HepG2 (cell line): ENCODE measurements around the gene PRR30. TPM values are rescaled to one million over a fixed set of nuclear protein-coding genes. Genes with fewer than 3 reads are reported as not detected.

Experiments
- CC2D1A ChIP-seq: sonication (generic); formaldehyde crosslinking; IDR thresholded peaks from 2 replicates; pipeline ENCODE4 v1.8.1; 2023; ENCODE audit warnings: mild to moderate bottlenecking, missing genetic modification reagents
- CREB1 ChIP-seq, 2 experiments: fragments of 450-650 bp in 1 of 2; IDR thresholded peaks; 2 replicates each; pipeline ENCODE4 v1.6.1; 2016 to 2017; ENCODE audit warnings: control low read depth in 1 of 2, mild to moderate bottlenecking in 1 of 2, missing compliant biosample characterization in 1 of 2, missing genetic modification characterization in 1 of 2
- HNRNPK ChIP-seq: fragments of 200-400 bp; formaldehyde crosslinking; IDR thresholded peaks from 2 replicates; pipeline ENCODE4 v1.6.1; 2018; ENCODE audit warnings: low read length, low read depth, moderate library complexity, mild to moderate bottlenecking; ENCODE audit not compliant: poor library complexity, severe bottlenecking
- HOXD1 ChIP-seq: sonication (generic); formaldehyde crosslinking; IDR thresholded peaks from 2 replicates; pipeline ENCODE4 v1.5.0; 2020; ENCODE audit warnings: missing genetic modification reagents
- MAFF ChIP-seq: IDR thresholded peaks from 2 replicates; pipeline ENCODE4 v1.6.1; 2011; ENCODE audit warnings: low read depth, low read length, improper control_type of control experiment
- NR2C2 ChIP-seq: sonication (generic); formaldehyde crosslinking; IDR thresholded peaks from 2 replicates; pipeline ENCODE4 v1.4.0; 2020; ENCODE audit warnings: missing genetic modification reagents, mild to moderate bottlenecking, moderate library complexity, borderline replicate concordance
- PBX2 ChIP-seq: IDR thresholded peaks from 2 replicates; pipeline ENCODE4 v1.6.1; 2016; ENCODE audit warnings: control low read depth
- ZNF275 ChIP-seq: sonication (generic); formaldehyde crosslinking; IDR thresholded peaks from 2 replicates; pipeline ENCODE4 v1.8.0; 2022; ENCODE audit warnings: missing genetic modification reagents, mild to moderate bottlenecking, inconsistent platforms, borderline replicate concordance
- ZNF34 ChIP-seq: sonication (generic); formaldehyde crosslinking; IDR thresholded peaks from 2 replicates; pipeline ENCODE4 v1.4.0; 2020; ENCODE audit warnings: mild to moderate bottlenecking, missing genetic modification reagents, borderline replicate concordance
- ZNF383 ChIP-seq: sonication (generic); formaldehyde crosslinking; IDR thresholded peaks from 2 replicates; pipeline ENCODE4 v1.4.0; 2020; ENCODE audit warnings: missing genetic modification reagents, mild to moderate bottlenecking, borderline replicate concordance
- ZNF747 ChIP-seq: sonication (generic); formaldehyde crosslinking; IDR thresholded peaks from 2 replicates; pipeline ENCODE4 v1.8.1; 2023; ENCODE audit warnings: missing genetic modification reagents, mild to moderate bottlenecking, borderline replicate concordance
- polyA plus RNA-seq, 8 experiments: library from polyadenylated mRNA; depleted of rRNA in 3 of 8; stranded (reverse) in 7 of 8; unstranded in 1 of 8; fragments of >200 nt; fragmentation: Illumina TruSeq in 4 of 8; extraction: Trizol in 4 of 8; gene quantifications; 2 replicates each; pipeline versions ENCODE4 v1.2.1 to v1.2.3, GENCODE V29; 2011 to 2016; ENCODE audit warnings: low read depth in 4 of 8, missing spikeins in 1 of 8, mixed read lengths in 1 of 8; ENCODE audit not compliant: insufficient read depth in 1 of 8
- total RNA-seq, 5 experiments: library from RNA; depleted of rRNA; stranded (reverse); fragments of >200 nt; fragmentation: Illumina TruSeq; extraction: Trizol; gene quantifications; 2 replicates each; pipeline ENCODE4 v1.2.3, GENCODE V29; 2016; ENCODE audit warnings: low read depth in 1 of 5
- TF ChIP-seq, protein P1 (sequence below): sonication (generic); formaldehyde crosslinking; conservative IDR thresholded peaks from 2 replicates; pipeline ENCODE4 v1.4.0; 2020; ENCODE audit warnings: missing genetic modification reagents
- TF ChIP-seq, protein P2 (sequence below): sonication (generic); formaldehyde crosslinking; IDR thresholded peaks from 2 replicates; pipeline ENCODE4 v1.4.0; 2020; ENCODE audit warnings: mild to moderate bottlenecking, missing genetic modification reagents
- TF ChIP-seq, protein P3 (sequence below): sonication (generic); formaldehyde crosslinking; IDR thresholded peaks from 2 replicates; pipeline ENCODE4 v1.8.1; 2022; ENCODE audit warnings: mild to moderate bottlenecking, missing genetic modification reagents

Gene PRR30
- total and polyA plus RNA-seq, 2 of the 13 experiments (the other 11 are each of a cell fraction or from before 2014, with no cell fraction given) = not detected

DNA sequence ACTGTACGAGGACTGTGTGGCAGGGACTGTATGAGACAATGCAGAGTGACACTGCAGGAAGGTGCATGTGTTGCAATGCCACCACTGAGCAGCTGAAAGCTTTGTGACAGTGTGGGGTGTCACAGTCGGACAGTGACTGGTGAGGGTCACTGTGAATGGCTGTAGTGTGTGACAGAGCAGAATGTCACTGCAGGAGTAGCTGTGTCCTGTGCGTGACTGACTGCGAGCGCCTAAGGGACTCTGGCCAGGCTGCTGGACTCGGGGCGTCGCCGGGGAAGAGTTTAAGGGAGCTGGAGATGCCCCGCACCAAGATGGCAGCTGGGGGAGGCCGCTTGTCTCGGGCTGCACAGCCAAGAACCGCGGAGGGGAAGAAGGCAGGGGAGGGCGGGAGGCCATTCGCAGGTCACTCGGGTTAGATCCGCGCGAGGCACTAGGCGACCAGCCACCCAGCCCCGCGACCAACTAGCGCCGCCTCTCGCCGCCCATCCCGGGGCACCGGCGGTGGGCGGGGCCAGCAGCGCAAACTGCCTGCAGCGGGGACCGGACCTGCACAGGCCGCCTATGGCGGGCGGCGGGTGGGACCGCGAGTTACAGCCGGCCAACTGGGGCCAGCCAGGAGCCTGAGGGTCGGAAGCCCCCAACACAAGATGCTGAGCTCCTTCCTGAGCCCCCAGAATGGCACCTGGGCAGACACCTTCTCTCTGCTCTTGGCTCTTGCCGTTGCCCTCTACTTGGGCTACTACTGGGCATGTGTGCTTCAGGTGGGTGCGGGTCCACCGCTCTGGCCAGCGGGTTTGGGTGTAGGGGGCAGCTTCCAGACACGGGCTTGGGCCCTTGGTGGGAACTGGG, 15.7 kb downstream of the PRR30 start, which contains the start of gene ABHD1 (continued):
- TF ChIP-seq, protein P1, sequence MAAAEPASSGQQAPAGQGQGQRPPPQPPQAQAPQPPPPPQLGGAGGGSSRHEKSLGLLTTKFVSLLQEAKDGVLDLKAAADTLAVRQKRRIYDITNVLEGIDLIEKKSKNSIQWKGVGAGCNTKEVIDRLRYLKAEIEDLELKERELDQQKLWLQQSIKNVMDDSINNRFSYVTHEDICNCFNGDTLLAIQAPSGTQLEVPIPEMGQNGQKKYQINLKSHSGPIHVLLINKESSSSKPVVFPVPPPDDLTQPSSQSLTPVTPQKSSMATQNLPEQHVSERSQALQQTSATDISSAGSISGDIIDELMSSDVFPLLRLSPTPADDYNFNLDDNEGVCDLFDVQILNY (CRISPR knock-in tag) = no peak
- no peak for TF ChIP-seq PBX2 (CRISPR knock-in tag)
- peak; percentile 32 for TF ChIP-seq NR2C2 (CRISPR knock-in tag)
- peak; percentile 62 for TF ChIP-seq CREB1 (IDR thresholded peaks at IDR 0.05)
- TF ChIP-seq CREB1 (CRISPR knock-in tag; IDR thresholded peaks at IDR 0.05) = no peak
- no peak for TF ChIP-seq ZNF747 (CRISPR knock-in tag)
- TF ChIP-seq ZNF34 (CRISPR knock-in tag) = no peak
- TF ChIP-seq, protein P2, sequence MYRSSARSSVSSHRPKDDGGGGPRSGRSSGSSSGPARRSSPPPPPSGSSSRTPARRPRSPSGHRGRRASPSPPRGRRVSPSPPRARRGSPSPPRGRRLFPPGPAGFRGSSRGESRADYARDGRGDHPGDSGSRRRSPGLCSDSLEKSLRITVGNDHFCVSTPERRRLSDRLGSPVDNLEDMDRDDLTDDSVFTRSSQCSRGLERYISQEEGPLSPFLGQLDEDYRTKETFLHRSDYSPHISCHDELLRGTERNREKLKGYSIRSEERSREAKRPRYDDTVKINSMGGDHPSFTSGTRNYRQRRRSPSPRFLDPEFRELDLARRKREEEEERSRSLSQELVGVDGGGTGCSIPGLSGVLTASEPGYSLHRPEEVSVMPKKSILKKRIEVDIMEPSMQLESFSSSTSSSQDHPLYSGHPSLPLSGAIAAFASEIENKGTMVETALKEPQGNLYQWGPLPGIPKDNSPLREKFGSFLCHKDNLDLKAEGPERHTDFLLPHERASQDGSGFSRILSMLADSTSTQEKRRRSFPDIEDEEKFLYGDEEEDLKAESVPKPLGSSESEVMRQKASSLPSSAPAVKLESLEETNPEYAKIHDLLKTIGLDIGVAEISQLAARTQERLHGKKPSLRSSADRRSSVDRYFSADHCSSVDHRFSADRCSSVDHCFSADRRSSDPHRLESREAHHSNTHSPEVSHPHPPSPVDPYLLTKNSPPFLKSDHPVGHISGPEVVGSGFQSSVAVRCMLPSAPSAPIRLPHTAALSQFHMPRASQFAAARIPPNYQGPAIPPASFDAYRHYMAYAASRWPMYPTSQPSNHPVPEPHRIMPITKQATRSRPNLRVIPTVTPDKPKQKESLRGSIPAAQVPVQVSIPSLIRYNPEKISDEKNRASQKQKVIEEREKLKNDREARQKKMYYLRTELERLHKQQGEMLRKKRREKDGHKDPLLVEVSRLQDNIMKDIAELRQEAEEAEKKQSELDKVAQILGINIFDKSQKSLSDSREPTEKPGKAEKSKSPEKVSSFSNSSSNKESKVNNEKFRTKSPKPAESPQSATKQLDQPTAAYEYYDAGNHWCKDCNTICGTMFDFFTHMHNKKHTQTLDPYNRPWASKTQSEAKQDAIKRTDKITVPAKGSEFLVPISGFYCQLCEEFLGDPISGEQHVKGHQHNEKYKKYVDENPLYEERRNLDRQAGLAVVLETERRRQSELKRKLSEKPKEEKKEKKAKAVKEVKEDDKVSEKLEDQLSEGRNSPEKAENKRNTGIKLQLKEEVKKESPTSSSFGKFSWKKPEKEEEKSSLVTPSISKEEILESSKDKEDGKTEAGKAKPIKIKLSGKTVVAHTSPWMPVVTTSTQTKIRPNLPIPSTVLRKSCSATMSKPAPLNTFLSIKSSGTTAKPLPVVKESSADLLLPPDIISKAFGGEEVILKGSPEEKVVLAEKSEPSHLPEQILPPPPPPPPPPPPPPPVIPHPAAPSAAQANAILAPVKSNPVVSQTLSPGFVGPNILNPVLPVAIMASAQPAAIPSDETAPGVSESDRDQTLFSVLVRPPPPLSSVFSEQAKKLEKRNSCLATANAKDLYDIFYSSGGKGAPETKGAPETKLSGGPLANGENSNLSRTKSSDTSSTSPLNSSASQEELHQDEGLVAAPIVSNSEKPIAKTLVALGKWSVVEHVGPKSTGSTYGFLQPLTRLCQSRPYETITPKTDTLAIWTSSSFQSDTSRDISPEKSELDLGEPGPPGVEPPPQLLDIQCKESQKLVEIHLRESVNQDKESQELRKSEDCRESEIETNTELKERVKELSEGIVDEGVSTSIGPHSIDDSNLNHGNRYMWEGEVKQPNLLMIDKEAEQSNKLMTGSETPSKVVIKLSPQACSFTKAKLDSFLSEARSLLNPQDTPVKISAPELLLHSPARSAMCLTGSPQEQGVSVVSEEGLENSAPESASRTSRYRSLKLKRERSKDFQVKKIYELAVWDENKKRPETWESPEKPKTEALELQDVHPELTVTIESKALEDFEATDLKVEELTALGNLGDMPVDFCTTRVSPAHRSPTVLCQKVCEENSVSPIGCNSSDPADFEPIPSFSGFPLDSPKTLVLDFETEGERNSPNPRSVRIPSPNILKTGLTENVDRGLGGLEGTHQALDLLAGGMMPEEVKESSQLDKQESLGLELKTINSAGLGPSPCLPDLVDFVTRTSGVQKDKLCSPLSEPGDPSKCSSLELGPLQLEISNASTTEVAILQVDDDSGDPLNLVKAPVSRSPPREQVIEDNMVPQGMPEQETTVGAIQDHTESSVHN = no peak
- TF ChIP-seq HOXD1 (CRISPR knock-in tag) = peak; percentile 80; the same call in 1 of the 2 replicates
- 0 out of 2 replicates have a peak, but pooled peaks have one; percentile 37 for TF ChIP-seq ZNF275 (CRISPR knock-in tag)
- TF ChIP-seq ZNF383 (CRISPR knock-in tag) = no peak
- TF ChIP-seq, protein P3, sequence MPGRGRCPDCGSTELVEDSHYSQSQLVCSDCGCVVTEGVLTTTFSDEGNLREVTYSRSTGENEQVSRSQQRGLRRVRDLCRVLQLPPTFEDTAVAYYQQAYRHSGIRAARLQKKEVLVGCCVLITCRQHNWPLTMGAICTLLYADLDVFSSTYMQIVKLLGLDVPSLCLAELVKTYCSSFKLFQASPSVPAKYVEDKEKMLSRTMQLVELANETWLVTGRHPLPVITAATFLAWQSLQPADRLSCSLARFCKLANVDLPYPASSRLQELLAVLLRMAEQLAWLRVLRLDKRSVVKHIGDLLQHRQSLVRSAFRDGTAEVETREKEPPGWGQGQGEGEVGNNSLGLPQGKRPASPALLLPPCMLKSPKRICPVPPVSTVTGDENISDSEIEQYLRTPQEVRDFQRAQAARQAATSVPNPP (CRISPR knock-in tag) = no peak
- no peak for TF ChIP-seq MAFF
- no peak for TF ChIP-seq CC2D1A (CRISPR knock-in tag)
- TF ChIP-seq HNRNPK = no peak
